Measurements from ENCODE around the gene ADIRF.

- TF ChIP-seq CTCF (conservative IDR thresholded peaks at IDR 0.05; ENCODE audit: low read length) (no peak), EZH2phosphoT487 (IDR thresholded peaks at IDR 0.05; ENCODE audit: borderline replicate concordance, low read depth, low read length) (no peak)
Observed at GRCh38 chr10:86958901-86959736, 9.2 kb upstream of the ADIRF start.
